H7 (cell line): ENCODE data around the gene GABRR1. TPM values are rescaled to one million over a fixed set of nuclear protein-coding genes. Genes with fewer than 3 reads are reported as not detected.
"Not testable (repeated sequence)": the region's sequence is repeated elsewhere in the genome, so short reads cannot be mapped to it uniquely, and the experiment has no call there.

Experiments used
- DNase-seq: peaks from one replicate; pipeline ENCODE4 v3.0.0; 2012
- H3K27me3 ChIP-seq: 2 replicates; pipeline ENCODE4 v1.6.0; 2011; ENCODE audit warnings: mild to moderate bottlenecking, low read length; ENCODE audit not compliant: control insufficient read depth, insufficient read depth
- H3K36me3 ChIP-seq: replicated peaks from 2 replicates; pipeline ENCODE4 v1.5.1; 2011; ENCODE audit warnings: low read length; ENCODE audit not compliant: control insufficient read depth, insufficient read depth
- H3K4me3 ChIP-seq: 2 replicates; pipeline ENCODE4 v1.5.1; 2011; ENCODE audit warnings: low read depth, mild to moderate bottlenecking, control low read depth, low read length, moderate library complexity; ENCODE audit not compliant: insufficient read depth
- total RNA-seq: library from RNA; depleted of rRNA; stranded (reverse); fragments of >200 nt; shearing (Covaris generic); gene quantifications from 2 replicates; pipeline ENCODE4 v1.2.3, GENCODE V29; 2014; rRNA removed

The GABRR1 gene
- total RNA-seq, 1 experiment from 2014 or later: 0.10 TPM

DNA sequence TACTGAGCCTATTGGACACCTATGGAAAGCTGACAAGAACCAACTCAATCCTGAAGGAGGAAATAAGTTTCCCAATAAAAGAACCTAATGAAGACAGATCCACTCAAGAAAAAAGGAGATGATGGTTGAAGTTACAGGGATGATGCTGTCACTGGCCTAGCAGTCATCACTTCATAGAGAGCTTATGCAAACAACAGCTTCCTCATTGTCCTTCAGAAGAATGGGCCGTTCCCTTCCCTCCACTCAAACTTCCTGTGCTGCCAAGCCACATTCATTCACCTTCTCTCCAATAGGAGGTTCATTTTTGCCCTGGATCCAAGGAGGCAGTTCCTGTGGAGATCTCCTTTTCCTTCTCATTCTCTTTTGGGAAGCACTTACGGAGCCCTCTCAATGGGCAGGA lies 85.1 kb downstream of the GABRR1 start:
- Histone ChIP-seq H3K4me3 (no peak overlapping the region), H3K36me3 (no peaks in the 10 kb centered on the region), H3K27me3 (peaks cover 47% of the 10 kb centered on the region)
- DNase-seq: no peak

DNA sequence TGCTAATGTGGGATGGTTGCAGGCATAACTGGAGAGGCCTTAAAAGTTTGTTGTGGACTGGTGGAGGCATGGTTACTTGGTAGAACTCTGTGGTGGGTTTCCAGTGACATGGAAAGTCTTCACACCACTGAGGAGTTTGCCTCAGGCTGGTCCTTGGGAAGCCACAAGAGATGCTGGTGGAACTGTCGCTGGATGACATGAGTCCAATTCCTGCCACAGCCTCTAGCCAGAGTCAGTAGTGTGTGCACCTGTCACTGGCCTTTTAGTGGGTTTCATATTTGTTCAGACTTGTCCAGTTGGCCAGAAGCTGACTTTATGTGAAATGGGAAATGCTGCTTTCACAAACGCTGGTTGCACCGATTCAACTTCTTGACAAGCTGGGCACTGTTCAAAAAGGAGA lies 85.6 kb downstream of the GABRR1 start:
- Histone ChIP-seq H3K36me3 (no peaks in the 10 kb centered on the region), H3K27me3 (peaks cover 44% of the 10 kb centered on the region), H3K4me3 (no peak overlapping the region)
- no peak for DNase-seq

DNA sequence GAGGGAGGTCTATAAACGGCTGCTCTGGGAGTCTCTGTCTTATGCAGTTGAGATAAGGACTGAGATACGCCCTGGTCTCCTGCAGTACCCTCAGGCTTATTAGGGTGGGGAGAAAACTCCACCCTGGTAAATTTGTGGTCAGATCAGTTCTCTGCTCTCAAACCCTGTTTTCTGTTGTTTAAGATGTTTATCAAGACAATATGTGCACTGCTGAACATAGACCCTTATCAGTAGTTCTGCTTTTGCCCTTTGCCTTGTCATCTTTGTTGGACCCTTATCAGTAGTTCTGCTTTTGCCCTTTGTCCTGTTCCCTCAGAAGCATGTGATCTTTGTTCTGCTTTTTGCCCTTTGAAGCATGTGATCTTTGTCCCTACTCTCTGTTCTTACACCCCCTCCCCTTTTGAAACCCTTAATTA lies 88.9 kb downstream of the GABRR1 start:
- not testable (repeated sequence) for DNase-seq, H3K36me3 ChIP-seq, H3K4me3 ChIP-seq
- peaks cover 19% of the 10 kb centered on the region for H3K27me3 ChIP-seq

Other genes with a start within 250 kb of the GABRR1 start
- gene PNRC1, start 136.6 kb downstream of the GABRR1 start, total RNA-seq: 12.7 and 21.5 TPM in 2 replicates
- gene SRSF12, start 99.3 kb downstream of the GABRR1 start, total RNA-seq: 2.1 and 3.7 TPM in 2 replicates
- gene PM20D2, start 71.3 kb downstream of the GABRR1 start, total RNA-seq: 2.0 and 3.1 TPM in 2 replicates
- gene GABRR2, start 97.9 kb upstream of the GABRR1 start, total RNA-seq: not detected in 2 replicates
- gene UBE2J1, start 135.4 kb upstream of the GABRR1 start, total RNA-seq: 11.8 and 12.2 TPM in 2 replicates
- gene RRAGD, start 194.9 kb upstream of the GABRR1 start, total RNA-seq: 16.0 and 19.8 TPM in 2 replicates
- gene ANKRD6, start 215.8 kb upstream of the GABRR1 start, total RNA-seq: 6.2 and 10.5 TPM in 2 replicates